GM21447 (cell line): ENCODE data around the gene SLC35F2.
A peak's percentile ranks its signal among the peaks of the same experiment; 100 is the strongest.
"Not testable (repeated sequence)": the region's sequence is repeated elsewhere in the genome, so short reads cannot be mapped to it uniquely, and the experiment has no call there.

Source experiments
- ATAC-seq: cut with Tn5 transposase; IDR thresholded peaks from one replicate; pipeline ENCODE4 v1.9.1; 2021; ENCODE audit not compliant: unreplicated experiment

SLC35F2 gene

GRCh38 chr11:107791343-107792048 lies 67.1 kb downstream of the SLC35F2 start:
- ATAC-seq, result no peak

GRCh38 chr11:107789767-107790166 lies 68.8 kb downstream of the SLC35F2 start:
- ATAC-seq, result no peak

- ATAC-seq, result no peak
Measured at GRCh38 chr11:107787733-107788132, 70.9 kb downstream of the SLC35F2 start.

GRCh38 chr11:107785401-107785800 lies 73.2 kb downstream of the SLC35F2 start:
- ATAC-seq, result no peak

- ATAC-seq, result no peak
Measured at GRCh38 chr11:107783121-107783520, 75.5 kb downstream of the SLC35F2 start.

- ATAC-seq, result no peak
Measured at GRCh38 chr11:107780775-107781174, 77.8 kb downstream of the SLC35F2 start.

GRCh38 chr11:107780136-107780535 lies 78.5 kb downstream of the SLC35F2 start:
- no peak for ATAC-seq

- no peak for ATAC-seq
Measured at GRCh38 chr11:107778839-107779517, 79.6 kb downstream of the SLC35F2 start.

- peak; percentile 93 for ATAC-seq
Measured at GRCh38 chr11:107777110-107777509, 81.5 kb downstream of the SLC35F2 start.

- ATAC-seq, result no peak
Measured at GRCh38 chr11:107776062-107776461, 82.5 kb downstream of the SLC35F2 start.

- no peak for ATAC-seq
Measured at GRCh38 chr11:107770551-107770951, 88.0 kb downstream of the SLC35F2 start.

- ATAC-seq, result no peak
Measured at GRCh38 chr11:107769189-107769588, 89.4 kb downstream of the SLC35F2 start.

GRCh38 chr11:107758719-107759355 lies 99.8 kb downstream of the SLC35F2 start:
- ATAC-seq, result not testable (repeated sequence)

GRCh38 chr11:107757661-107758060 lies 100.9 kb downstream of the SLC35F2 start:
- no peak for ATAC-seq

GRCh38 chr11:107756553-107756952 lies 102.0 kb downstream of the SLC35F2 start:
- no peak for ATAC-seq

- no peak for ATAC-seq
Measured at GRCh38 chr11:107752949-107753822, 105.4 kb downstream of the SLC35F2 start.

- no peak for ATAC-seq
Measured at GRCh38 chr11:107752508-107752907, 106.1 kb downstream of the SLC35F2 start.

- ATAC-seq, result no peak
Measured at GRCh38 chr11:107751082-107751481, 107.5 kb downstream of the SLC35F2 start.

- ATAC-seq, result no peak
Measured at GRCh38 chr11:107750313-107750712, 108.3 kb downstream of the SLC35F2 start.

- ATAC-seq, result no peak
Measured at GRCh38 chr11:107747622-107748021, 111.0 kb downstream of the SLC35F2 start.

GRCh38 chr11:107744736-107745135 lies 113.9 kb downstream of the SLC35F2 start:
- no peak for ATAC-seq
